Testis (tissue), 2 donors: ENCODE data around the gene TFG.

ENCODE experiments used
- POLR2A ChIP-seq: fragments of 450-650 bp; IDR thresholded peaks from one replicate; pipeline ENCODE4 v1.6.1; 2017; ENCODE audit warnings: antibody characterized with exemption, mild to moderate bottlenecking, moderate library complexity
- TF ChIP-seq, protein P1 (sequence below), 3 experiments: fragments of 450-650 bp in 2 of 3; fragments of 200-600 bp in 1 of 3; sonication (generic) in 1 of 3; IDR thresholded peaks; one replicate each; pipeline ENCODE4 v1.5.1; 2016 to 2019; ENCODE audit warnings: antibody characterized with exemption in 3 of 3, mild to moderate bottlenecking in 2 of 3, moderate library complexity in 1 of 3

DNA sequence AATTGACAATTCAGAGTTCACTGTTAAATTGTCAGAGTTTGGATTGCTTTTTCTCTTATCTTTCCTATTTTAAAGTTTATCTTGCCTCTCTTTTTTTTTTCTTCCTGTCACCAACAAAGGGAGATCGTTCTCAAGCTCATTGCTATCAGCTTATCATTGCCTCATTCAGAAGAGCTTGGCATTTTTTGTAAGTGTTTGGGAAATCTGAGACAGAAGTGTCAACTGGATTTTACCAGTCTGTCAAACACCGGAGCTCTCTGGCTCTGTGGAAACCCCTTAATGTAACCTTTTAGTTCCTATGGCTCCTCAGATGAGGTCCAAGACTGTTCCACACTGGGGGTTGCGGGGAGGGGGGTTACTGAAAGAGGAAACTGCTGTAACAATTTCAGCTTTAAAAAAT, 10.6 kb upstream of the TFG start:
- TF ChIP-seq, protein P1, sequence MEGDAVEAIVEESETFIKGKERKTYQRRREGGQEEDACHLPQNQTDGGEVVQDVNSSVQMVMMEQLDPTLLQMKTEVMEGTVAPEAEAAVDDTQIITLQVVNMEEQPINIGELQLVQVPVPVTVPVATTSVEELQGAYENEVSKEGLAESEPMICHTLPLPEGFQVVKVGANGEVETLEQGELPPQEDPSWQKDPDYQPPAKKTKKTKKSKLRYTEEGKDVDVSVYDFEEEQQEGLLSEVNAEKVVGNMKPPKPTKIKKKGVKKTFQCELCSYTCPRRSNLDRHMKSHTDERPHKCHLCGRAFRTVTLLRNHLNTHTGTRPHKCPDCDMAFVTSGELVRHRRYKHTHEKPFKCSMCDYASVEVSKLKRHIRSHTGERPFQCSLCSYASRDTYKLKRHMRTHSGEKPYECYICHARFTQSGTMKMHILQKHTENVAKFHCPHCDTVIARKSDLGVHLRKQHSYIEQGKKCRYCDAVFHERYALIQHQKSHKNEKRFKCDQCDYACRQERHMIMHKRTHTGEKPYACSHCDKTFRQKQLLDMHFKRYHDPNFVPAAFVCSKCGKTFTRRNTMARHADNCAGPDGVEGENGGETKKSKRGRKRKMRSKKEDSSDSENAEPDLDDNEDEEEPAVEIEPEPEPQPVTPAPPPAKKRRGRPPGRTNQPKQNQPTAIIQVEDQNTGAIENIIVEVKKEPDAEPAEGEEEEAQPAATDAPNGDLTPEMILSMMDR (IDR thresholded peaks at IDR 0.05), result no peak
- TF ChIP-seq POLR2A, result no peak
